Upper lobe of right lung (tissue), 1 donor: ENCODE results near the gene ZCCHC12. TPM values are rescaled to one million over a fixed set of nuclear protein-coding genes. Genes with fewer than 3 reads are reported as not detected.

Experiments used
- ATAC-seq: fragments of 200-7000 bp; cut with Tn5 transposase; one replicate; pipeline ENCODE4 v1.9.1; 2020; ENCODE audit warnings: mild to moderate bottlenecking, moderate library complexity
- DNase-seq: peaks from one replicate; pipeline ENCODE4 v3.0.0-alpha.2; 2020
- H3K27ac ChIP-seq: fragments of 200-600 bp; one replicate; pipeline ENCODE4 v1.8.0; 2022
- H3K27me3 ChIP-seq: fragments of 200-600 bp; one replicate; pipeline ENCODE4 v1.8.0; 2022; ENCODE audit warnings: mild to moderate bottlenecking
- H3K36me3 ChIP-seq: fragments of 200-600 bp; one replicate; pipeline ENCODE4 v1.8.0; 2022
- H3K4me1 ChIP-seq: fragments of 200-600 bp; one replicate; pipeline ENCODE4 v1.8.0; 2022
- H3K4me3 ChIP-seq: fragments of 200-600 bp; one replicate; pipeline ENCODE4 v1.8.0; 2022; ENCODE audit warnings: mild to moderate bottlenecking
- H3K9me3 ChIP-seq: fragments of 200-600 bp; one replicate; pipeline ENCODE4 v1.8.0; 2022
- intact Hi-C: fragments of 100-400 bp; cut with DNase I; formaldehyde crosslinking; loops from one replicate; pipeline ENCODE4 v1.11.0; 2022
- total RNA-seq: library from RNA; stranded (reverse); fragmentation: NEBNext Ultra II Directional; extraction: Animal tissue kit (Norgen Biotek cat#: 25700); gene quantifications from one replicate; pipeline ENCODE4 v1.2.1, GENCODE V29; 2021
- TF ChIP-seq, protein P1 (sequence below): fragments of 200-600 bp; IDR thresholded peaks from one replicate; pipeline ENCODE4 v1.8.0; 2022; ENCODE audit warnings: antibody characterized with exemption
- donor health status: DM: no; HTN: yes; CAD: no; lungs with severe emphysema.

Gene ZCCHC12
- total RNA-seq, 1 donor from 2014 or later: 0.41 TPM

DNA sequence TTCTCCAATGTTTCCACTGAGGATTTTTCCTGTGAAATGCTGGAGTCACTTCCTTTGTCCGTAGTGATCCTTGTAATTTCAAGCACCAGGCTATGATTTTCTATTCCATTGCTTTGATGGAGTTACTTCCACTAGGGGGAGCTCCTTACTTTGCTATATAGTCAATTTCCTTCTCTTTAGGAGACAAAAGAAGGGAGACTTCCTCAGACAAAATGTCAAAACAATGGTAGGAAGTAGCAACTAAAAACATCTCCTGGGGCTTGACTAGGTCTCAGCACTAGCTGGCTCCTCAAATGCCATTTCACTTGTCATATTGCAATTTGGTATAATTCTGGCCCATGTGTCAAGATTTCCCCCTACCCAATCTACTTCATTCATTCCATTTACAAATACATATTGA lies 24.1 kb downstream of the ZCCHC12 start:
- ATAC-seq: peak; percentile 77
- no peak for DNase-seq

DNA sequence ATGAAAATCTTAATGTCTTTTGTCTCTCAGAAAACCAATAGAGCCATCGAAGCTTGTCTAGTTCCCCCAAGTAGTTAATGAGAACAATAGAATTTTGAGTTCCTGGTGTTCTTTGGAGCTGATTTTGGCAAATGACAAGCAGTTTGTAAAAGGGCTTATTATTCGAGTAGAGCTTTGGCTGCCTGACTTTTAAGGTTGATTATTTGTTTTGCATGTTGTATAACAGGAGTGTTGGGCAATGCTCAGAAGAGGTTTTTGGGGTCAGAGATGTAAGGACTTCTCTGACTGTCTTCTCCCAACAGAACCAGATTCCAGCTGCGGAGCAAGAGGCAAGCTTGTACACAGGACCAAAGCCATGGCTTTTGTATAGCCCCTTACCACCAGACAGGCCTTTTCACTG lies 30.0 kb downstream of the ZCCHC12 start:
- H3K27ac ChIP-seq: no peak overlapping the region
- H3K27me3 ChIP-seq: no peaks in the 10 kb centered on the region
- TF ChIP-seq, protein P1, sequence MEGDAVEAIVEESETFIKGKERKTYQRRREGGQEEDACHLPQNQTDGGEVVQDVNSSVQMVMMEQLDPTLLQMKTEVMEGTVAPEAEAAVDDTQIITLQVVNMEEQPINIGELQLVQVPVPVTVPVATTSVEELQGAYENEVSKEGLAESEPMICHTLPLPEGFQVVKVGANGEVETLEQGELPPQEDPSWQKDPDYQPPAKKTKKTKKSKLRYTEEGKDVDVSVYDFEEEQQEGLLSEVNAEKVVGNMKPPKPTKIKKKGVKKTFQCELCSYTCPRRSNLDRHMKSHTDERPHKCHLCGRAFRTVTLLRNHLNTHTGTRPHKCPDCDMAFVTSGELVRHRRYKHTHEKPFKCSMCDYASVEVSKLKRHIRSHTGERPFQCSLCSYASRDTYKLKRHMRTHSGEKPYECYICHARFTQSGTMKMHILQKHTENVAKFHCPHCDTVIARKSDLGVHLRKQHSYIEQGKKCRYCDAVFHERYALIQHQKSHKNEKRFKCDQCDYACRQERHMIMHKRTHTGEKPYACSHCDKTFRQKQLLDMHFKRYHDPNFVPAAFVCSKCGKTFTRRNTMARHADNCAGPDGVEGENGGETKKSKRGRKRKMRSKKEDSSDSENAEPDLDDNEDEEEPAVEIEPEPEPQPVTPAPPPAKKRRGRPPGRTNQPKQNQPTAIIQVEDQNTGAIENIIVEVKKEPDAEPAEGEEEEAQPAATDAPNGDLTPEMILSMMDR: no peak
- no peaks in the 10 kb centered on the region for H3K36me3 ChIP-seq
- H3K4me1 ChIP-seq: no peaks in the 10 kb centered on the region
- H3K9me3 ChIP-seq: no peaks in the 10 kb centered on the region
- no peak overlapping the region for H3K4me3 ChIP-seq
- ATAC-seq: no peak
- intact Hi-C loops: no loop called here
- DNase-seq: no peak

More for the DNA sequence above, 24.1 kb downstream of the ZCCHC12 start:
- H3K27ac ChIP-seq: no peak overlapping the region
- no peak overlapping the region for H3K4me3 ChIP-seq
- H3K4me1 ChIP-seq: no peaks in the 10 kb centered on the region
- TF ChIP-seq, protein P1: peak; percentile 60
- H3K27me3 ChIP-seq: no peaks in the 10 kb centered on the region
- H3K9me3 ChIP-seq: no peaks in the 10 kb centered on the region
- H3K36me3 ChIP-seq: no peaks in the 10 kb centered on the region
- intact Hi-C loops: loop anchor here (5.0 kb wide), 1 partner anchor 220 kb away; no protein-coding TSS in a partner anchor

DNA sequence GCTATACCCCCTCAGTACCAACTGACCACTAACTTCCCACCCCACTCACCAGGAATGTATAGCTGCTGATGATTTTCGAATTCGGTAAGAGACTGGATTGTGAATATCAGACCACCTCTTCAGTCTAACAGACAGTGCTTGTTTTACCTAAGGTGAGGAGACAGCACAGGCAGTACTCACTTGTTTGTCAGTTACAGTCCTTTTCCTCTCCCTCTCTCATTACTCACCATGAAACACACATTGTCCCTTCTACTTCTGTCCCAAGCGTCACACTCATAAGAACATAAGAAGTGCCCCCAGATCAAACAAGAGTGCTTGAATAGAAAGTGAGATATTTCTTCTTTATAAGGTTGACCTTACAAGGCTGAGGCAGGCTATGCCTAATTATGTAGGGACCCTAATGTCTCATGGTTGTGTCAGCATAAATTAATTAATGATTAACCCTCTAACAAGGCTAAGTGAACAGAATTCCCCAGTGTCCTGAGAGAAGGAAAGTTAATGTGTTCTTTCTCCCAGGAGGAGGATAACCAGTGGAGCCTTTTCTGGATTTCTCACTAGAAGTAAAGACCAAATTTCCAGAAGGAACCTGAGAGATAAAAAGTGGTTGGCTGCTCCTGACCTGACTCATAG lies 32.2 kb downstream of the ZCCHC12 start:
- TF ChIP-seq, protein P1: no peak
- ATAC-seq: no peak

DNA sequence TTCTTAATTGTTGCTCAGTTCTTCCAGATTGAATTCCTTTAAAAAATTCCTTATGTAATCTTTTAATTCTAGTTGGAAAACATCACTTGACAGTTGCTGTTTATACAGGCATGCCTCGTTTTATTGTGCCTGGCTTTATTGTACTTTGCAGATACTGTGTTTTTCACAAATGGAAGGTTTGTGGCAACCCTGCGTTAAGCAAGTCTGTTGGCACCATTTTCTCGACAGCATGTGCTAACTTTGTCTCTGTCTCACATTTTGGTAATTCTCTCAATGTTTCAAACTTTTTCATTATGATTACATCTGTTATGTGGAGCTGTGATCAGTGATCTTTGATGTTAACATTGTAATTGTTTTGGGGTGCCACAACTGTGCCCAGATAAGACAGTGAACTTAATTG lies 33.4 kb downstream of the ZCCHC12 start:
- ATAC-seq (no peak), DNase-seq (no peak)
- Histone ChIP-seq H3K4me3 (no peak overlapping the region), H3K27me3 (no peaks in the 10 kb centered on the region), H3K27ac (no peak overlapping the region), H3K4me1 (no peaks in the 10 kb centered on the region), H3K9me3 (no peaks in the 10 kb centered on the region), H3K36me3 (no peaks in the 10 kb centered on the region)
- intact Hi-C loops: no loop called here
- TF ChIP-seq, protein P1: no peak

More for the DNA sequence above, 32.2 kb downstream of the ZCCHC12 start:
- Histone ChIP-seq H3K4me3 (no peak overlapping the region), H3K27me3 (no peaks in the 10 kb centered on the region), H3K36me3 (no peaks in the 10 kb centered on the region), H3K9me3 (no peaks in the 10 kb centered on the region), H3K4me1 (no peaks in the 10 kb centered on the region), H3K27ac (no peak overlapping the region)
- no peak for DNase-seq
- intact Hi-C loops: no loop called here

GRCh38 chrX:118861338-118861737 lies 37.7 kb downstream of the ZCCHC12 start:
- no peaks in the 10 kb centered on the region for H3K36me3 ChIP-seq
- DNase-seq (no peak), ATAC-seq (no peak)
- intact Hi-C loops: no loop called here
- TF ChIP-seq, protein P1: no peak
- no peaks in the 10 kb centered on the region for H3K9me3 ChIP-seq
- H3K4me3 ChIP-seq: no peak overlapping the region
- H3K4me1 ChIP-seq: no peaks in the 10 kb centered on the region
- H3K27ac ChIP-seq: no peak overlapping the region
- no peaks in the 10 kb centered on the region for H3K27me3 ChIP-seq

- DNase-seq (no peak), ATAC-seq (no peak)
- no peaks in the 10 kb centered on the region for H3K36me3 ChIP-seq
- no peaks in the 10 kb centered on the region for H3K27me3 ChIP-seq
- H3K4me3 ChIP-seq: no peak overlapping the region
- H3K9me3 ChIP-seq: no peaks in the 10 kb centered on the region
- H3K27ac ChIP-seq: no peak overlapping the region
- intact Hi-C loops: no loop called here
- TF ChIP-seq, protein P1: no peak
- no peaks in the 10 kb centered on the region for H3K4me1 ChIP-seq
Measured at GRCh38 chrX:118862091-118862490, 38.5 kb downstream of the ZCCHC12 start.
